Measurements from ENCODE around the gene SNX2.

Gene SNX2

GRCh38 chr5:122774519-122774860 lies 390 bp upstream of the SNX2 start:
- DNase-seq = no peak

DNA sequence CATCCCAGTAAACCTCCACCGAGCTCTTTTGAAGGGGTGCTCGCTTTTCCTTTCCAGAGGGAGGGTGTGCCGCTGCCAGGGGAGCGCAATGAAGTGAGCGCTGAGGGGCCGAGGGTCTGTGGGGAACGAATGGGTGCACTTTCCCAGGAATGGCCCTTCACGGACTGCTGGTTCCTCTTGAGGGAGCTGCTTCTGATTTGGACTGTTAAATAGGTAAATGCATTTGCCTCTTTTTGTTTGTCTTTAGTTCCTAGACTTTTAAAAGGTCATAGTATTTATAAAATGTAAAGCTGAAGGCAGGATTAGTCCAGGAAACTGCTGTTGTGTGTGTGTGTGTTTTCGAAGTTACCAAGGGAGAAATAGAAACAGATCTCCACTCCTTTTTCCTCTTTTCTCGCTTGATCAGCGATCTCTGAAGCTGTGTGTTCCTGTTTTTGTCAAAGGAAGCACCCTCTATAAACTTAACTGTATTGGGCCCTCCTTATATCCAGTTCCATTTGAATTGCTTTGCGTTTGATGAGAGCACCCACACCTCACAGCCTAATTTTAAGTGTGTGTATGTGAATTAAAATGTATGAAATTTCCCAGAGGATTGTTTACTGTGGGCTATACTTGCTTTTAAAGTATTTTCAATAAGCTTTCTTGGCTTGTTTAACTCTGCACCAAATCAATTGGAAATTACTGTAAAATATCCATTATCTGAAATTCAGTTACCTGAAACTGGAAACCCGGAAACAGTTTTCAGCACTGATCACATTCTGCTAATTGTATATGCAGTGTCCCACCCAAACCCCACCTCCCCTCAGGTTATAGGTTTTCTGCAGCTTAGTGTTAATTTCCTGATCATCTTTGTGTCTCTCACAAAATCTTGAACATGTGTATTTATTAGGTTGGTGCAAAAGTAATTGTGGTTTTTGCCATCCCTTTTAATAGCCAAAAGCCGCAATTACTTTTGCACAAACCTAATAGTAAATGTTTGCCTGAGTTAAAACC lies 966 bp downstream of the SNX2 start:
- peak; percentile 10 for DNase-seq

DNA sequence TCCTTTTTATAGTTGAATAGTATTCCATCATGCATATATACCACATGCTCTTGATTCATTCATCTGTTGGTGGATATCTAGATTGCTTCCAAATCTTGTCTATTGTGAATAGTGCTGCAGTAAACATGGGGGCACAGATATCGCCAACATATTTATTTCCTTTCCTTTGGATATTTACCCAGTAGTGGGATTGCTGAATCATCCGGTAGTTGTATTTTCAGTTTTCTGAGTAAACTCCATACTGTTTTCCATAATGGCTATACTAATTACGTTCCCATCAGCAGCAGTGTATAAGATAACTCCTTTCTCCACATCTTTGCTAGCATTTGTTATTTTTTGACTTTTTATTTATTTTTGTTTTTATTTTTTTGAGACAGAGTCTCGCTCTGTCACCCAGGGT lies 3.3 kb downstream of the SNX2 start:
- no peak for DNase-seq

DNA sequence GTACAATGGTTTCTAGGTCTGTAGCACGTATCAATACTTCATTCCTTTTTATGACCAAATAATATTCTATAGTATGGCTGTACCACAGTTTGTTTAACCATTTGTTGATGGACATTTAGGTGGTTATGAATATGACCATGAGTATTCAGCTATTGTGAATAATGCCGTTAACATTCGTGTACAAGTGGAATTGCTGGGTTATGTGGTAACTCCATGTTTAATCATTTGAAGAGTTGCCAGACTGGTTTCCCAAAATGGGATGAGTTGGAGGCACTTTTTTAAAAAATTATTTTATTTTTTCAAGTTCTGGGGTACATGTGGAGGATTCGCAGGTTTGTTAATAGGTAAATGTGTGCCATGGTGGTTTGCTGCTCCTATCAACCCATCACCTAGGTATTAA lies 4.6 kb downstream of the SNX2 start:
- no peak for DNase-seq

DNA sequence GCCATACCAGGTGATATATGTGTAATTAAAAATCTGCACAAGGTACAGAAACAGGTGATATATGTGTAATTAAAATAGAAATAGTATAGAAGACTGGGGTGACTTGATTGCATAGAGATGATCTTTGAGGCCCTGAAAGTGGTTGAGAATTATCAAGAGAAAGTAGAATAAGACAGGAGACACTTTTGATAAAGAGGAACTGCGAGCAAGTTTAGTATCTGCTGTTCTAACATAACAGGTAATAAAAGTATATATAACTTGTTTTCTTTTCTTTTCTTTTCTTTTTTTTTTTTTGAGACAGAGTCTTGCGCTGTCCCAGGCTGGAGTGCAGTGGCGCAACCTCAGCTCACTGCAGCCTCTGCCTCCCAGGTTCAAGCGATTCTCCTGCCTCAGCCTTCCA lies 5.4 kb downstream of the SNX2 start:
- DNase-seq = no peak

DNA sequence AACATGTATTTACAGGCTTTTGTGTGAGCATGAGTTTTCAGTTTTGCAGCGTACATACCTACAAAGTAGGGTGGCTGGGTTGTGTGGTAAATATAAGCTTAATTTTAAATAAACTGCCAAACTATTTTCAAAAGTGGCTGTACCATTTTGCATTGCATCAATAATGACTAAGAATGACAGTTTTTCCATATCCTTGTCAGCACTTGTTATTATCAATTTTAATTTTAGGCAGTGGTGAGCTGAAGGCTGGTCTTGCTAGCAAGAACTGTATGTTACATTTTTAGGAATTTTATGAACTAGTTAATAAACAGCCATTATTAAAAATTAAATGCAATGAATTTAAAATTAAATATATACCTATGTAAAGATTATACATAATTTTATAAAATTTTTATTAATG lies 6.6 kb downstream of the SNX2 start:
- no peak for DNase-seq

GRCh38 chr5:122785294-122785693 lies 10.4 kb downstream of the SNX2 start:
- DNase-seq = no peak

GRCh38 chr5:122788371-122788770 lies 13.5 kb downstream of the SNX2 start:
- DNase-seq = no peak

- no peak for DNase-seq
Observed at GRCh38 chr5:122788996-122789395, 14.1 kb downstream of the SNX2 start.

DNA sequence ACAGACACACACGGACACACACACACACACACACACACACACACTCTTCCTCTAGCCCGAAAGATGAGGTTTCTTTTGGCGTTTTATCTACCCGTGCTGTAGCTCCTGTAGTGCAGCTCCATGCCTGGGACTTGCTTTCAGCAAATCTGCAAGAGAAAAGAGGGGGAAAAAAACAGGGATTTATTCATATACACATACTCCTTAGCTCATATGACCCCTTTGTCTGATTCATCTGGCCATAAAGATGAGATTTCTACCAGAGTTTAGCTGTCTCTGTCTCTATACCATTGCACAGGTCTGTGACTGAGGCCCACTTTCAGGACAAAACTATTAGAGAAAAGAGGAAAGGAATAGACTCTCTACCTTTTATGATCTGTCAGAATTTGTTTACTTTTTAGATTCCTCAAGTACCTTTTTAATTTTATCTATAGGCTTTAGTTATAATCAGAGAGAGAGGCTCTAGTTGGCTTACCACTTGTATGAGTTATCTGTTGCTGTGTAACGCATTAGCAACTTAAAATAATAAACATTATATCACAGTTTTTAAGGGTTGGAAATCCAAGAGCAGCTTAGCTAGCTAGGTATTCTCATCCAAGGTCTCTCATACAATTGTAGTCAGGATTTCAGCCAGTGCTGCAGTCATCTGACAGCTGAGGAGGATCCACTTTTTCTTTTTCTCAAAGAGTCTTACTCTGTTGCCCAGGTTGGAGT lies 14.7 kb downstream of the SNX2 start:
- DNase-seq = no peak

DNA sequence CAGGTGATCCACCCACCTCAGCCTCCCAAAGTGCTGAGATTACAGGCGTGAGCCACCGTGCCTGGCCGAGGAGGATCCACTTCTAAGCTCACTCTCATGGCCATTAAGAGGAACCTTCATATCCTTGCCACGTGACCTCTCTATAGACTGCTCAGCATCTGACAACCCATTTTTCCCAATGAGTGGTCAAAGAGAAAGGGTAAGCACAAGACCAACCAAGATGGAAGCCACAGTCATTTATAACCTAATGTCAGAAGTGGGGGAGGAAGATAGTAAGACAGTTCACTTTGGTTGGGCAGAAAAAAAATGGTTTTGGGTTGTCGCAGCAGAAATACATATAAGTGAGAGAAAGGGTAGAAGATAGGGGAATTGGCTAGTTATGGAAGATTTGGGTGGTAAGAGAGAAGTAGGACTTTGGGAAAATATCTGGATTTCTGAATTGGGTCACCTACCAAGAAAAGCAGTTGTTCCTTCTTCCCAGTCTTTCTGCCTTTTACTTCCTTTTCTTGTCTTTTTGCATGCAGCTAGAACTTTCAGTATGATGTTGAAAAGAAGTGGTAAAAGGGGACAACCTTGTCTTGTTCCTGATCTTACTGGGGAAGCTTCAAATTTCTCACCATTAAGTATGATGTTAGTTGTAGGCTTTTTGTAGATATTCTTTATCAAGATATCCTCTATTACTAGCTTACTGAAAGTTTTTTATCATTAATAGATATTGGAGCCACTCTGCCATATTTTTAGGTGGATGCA lies 15.6 kb downstream of the SNX2 start:
- no peak for DNase-seq

DNA sequence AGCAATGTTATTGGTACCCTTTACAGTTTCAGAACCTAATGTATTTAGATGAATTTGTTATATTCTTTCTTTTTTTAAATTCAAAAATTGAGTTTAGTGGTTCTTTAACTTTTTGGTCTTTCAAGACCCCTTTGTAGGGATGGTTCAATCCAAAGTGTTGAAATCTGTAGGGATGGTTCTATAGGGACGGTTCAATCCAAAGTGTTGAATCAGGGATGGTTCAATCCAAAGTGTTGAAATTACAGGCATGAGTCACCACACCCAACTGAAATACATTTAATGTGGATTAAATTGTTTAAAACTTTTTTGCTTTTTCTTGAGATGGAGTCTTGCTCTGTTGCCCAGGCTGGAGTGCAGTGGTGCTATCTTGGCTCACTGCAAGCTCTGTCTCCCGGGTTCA lies 30.6 kb downstream of the SNX2 start:
- no peak for DNase-seq

GRCh38 chr5:122810405-122810804 lies 35.5 kb downstream of the SNX2 start:
- DNase-seq = no peak

GRCh38 chr5:122815218-122815767 lies 40.4 kb downstream of the SNX2 start:
- no peak for DNase-seq

DNA sequence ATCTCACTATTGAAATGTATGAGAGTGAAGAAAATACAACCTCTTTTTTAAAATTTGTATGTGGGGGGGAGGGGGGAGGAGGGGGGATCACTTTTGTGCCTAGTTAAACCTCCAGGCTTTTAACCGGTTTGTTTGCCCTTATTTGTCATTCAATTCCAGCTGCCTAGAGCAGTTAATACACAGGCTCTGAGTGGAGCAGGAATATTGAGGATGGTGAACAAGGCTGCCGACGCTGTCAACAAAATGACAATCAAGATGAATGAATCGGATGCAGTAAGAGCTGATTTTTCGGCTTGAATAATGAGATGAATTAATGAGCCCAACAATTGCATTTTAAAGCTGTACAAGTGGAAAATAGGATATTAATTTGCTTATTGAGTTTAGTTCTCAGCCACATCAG lies 41.9 kb downstream of the SNX2 start:
- DNase-seq = no peak

DNA sequence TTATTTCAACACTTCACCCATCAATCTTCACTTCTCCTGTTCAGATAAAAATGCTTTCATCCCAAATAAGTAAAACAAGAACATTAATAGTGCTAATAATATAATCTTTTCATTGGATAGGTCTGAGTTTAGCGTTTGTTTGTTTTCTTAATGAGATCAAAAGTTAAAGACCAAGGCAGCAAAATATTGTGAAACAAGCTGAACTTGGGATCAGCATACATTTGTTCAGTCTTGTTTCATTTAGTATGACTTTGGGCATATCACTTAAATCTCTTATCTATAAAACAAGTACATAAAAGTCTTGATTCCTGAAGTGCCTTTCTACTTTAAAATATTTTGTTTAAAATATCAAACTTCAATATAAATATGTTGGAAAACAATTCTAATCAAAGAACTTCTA lies 57.1 kb downstream of the SNX2 start:
- DNase-seq = no peak

DNA sequence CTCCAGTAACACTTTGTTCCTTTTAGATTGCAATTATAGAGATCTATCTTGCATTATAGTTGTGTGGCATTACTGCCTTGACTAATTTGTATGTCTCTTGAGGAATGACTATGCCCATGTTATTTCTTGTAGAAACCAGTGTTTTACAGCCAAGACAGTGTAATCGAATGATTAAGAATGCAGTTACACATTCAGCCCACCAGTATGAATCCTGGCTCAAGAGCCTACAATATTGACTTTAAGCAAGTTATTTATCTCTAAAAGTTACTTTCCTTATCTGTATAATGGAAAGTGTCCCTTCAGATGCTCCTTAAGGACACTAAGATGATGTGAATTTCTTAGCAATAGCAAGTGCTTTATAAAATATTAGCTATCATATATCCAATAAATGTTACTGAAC lies 60.8 kb downstream of the SNX2 start:
- DNase-seq = no peak

DNA sequence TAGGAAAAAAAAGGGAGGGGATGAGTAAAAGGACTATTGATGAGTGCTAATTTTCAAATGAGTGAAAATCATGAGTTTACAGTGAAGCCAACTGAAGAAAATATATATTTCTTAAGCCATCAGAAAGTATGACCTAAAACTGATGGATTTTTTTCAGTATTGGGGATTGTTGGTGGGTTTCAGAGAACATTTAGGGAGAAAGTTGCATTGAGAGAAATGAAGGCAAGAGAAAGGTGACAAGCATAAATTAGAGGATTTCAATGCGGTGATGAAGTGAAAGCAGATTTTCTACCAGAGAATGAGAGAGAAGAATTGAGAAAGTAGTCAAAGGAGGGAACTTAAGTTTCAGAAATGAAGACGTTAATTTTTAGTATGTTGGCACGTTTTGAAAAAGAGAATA lies 62.1 kb downstream of the SNX2 start:
- DNase-seq = no peak

- DNase-seq = no peak
Observed at GRCh38 chr5:122839731-122840130, 64.9 kb downstream of the SNX2 start.

- no peak for DNase-seq
Observed at GRCh38 chr5:122842016-122842580, 67.2 kb downstream of the SNX2 start.

- no peak for DNase-seq
Observed at GRCh38 chr5:122844136-122844909, 69.4 kb downstream of the SNX2 start.

DNA sequence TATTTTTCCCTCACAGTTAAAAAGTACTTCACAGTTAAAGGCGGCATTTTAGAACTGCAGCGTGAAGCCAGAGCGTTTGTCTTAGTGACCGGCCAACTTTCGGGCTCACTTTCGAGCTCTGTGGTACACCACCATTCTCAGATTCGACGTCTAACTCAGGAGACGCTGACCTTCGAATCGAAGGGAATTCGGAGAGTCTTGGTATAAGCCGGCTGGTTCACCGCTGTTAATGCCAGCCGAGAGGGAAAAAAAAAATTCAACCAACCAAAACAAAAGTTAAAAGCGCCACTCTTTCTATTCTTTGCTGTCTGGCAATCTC lies 70.0 kb downstream of the SNX2 start:
- no peak for DNase-seq
